GM12801 (cell line): Measurements from ENCODE around the gene EIF4E1B.

Experiments
- CTCF ChIP-seq: IDR thresholded peaks from one replicate; pipeline ENCODE4 v1.5.1; 2011; ENCODE audit warnings: control low read depth; ENCODE audit not compliant: insufficient read length; ENCODE audit errors: extremely low read depth

The EIF4E1B gene

DNA sequence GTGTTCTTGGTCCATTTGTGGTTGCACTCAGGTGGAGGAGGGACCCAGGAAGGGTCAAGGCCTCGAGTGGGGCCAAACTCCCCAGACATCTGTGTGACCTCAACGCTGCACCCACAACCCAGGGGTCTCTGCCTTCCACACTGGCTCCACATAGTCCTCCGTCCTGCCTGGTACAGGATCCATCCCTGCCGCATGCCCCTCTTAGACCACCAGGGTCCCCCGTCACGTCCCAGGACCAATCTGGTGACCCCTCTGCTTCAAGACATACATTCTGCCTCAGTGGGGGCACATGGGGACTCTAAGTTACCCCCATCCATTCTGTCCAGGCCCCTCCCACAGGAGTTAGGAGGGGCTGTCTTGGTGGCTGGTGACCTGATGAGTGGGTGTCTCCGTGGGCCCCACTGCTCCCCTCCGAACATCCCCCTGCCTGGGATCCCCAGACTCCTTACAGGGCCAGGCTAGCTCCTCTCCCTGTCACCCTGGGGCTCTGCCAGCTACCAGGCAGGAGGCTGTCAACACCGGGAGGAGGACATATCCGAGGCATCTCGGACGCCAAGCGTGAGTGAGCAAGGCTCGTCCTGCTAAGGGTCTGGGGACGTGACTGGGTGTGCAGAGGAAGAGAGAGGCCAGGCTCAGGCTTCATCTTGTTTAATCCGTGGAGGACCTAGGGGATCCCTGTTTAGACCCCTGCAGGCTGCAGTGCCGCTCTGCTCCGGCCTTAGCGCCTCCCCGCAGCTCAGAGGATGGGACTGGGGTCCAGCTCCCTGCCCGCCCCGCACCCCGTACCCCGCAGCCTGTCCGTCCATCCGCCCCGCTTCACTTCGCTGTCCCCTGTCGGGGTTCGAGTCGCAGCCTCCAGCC is 49.1 kb downstream of the EIF4E1B start:
- TF ChIP-seq CTCF, result no peak

DNA sequence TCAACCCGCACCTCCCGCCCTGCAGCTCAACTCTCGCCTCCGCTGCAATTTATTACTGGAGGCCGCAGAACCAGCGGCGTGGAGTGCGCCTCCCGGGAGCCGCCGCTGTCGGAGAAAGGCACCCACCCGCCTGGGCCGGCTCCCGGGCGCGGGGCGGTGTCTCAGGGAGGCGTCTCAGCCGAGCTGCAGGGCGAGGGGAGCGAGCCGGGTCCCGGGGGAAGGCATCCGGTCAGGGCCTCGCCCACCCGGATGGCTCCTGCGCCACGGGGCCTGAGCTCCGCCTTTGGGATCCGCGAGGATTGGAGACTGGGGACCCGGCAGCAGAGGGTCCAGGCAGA is 49.7 kb downstream of the EIF4E1B start:
- TF ChIP-seq CTCF, result no peak

- no peak for TF ChIP-seq CTCF
Measured at GRCh38 chr5:176682016-176682531, 51.6 kb downstream of the EIF4E1B start.

- no peak for TF ChIP-seq CTCF
Measured at GRCh38 chr5:176685010-176685409, 54.5 kb downstream of the EIF4E1B start.

DNA sequence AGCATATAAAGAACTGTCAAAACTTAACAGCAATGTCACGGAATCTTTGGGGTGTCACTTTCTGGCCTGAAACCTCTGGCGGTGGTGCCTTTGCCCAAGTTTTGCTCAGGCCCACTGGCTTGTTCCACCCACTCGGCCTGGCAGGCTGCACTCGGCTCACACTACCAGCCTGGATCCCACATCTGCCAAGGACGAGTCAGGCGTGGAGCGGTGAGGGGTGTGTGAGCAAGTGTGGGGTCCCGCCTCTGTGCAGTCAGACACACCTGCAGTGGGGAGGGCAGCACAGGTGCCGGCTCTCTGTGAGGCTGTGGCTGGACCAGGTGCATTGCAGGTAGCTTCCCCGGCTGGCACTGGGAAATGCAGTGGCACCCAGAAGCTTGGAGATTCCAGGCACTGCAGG is 56.8 kb downstream of the EIF4E1B start:
- TF ChIP-seq CTCF, result no peak

GRCh38 chr5:176687881-176688280 is 57.4 kb downstream of the EIF4E1B start:
- no peak for TF ChIP-seq CTCF

- TF ChIP-seq CTCF, result no peak
Measured at GRCh38 chr5:176690911-176691310, 60.4 kb downstream of the EIF4E1B start.
